Choroid plexus epithelial cell (primary cell): ENCODE data around the gene AKAP9.
A peak's percentile ranks its signal among the peaks of the same experiment; 100 is the strongest.
"Not testable (repeated sequence)": the region's sequence is repeated elsewhere in the genome, so short reads cannot be mapped to it uniquely, and the experiment has no call there.

Experiments used
- DNase-seq: peaks from one replicate; pipeline ENCODE4 v3.0.0-alpha.2; 2010; ENCODE audit warnings: low read depth
- H3K4me3 ChIP-seq: 2 replicates; pipeline ENCODE4 v1.5.1; 2011; ENCODE audit warnings: low read depth, mild to moderate bottlenecking, control low read depth, low read length, moderate library complexity
- CTCF ChIP-seq: conservative IDR thresholded peaks from 2 replicates; pipeline ENCODE4 v1.5.1; 2011; ENCODE audit warnings: low read depth, mild to moderate bottlenecking, control low read depth, inconsistent platforms, low read length, moderate library complexity

Gene AKAP9

GRCh38 chr7:91922857-91923256 is 17.8 kb upstream of the AKAP9 start:
- DNase-seq, result no peak
- no peak overlapping the region for H3K4me3 ChIP-seq
- TF ChIP-seq CTCF, result no peak

- no peak for TF ChIP-seq CTCF
- H3K4me3 ChIP-seq, result no peak overlapping the region
- DNase-seq, result no peak
Measured at GRCh38 chr7:91927912-91928311, 12.8 kb upstream of the AKAP9 start.

- no peak for TF ChIP-seq CTCF
- H3K4me3 ChIP-seq, result no peak overlapping the region
- no peak for DNase-seq
Measured at GRCh38 chr7:91929463-91929862, 11.2 kb upstream of the AKAP9 start.

- peak; percentile 38 for DNase-seq
- peak overlapping the region; percentile 94 for H3K4me3 ChIP-seq
- TF ChIP-seq CTCF, result no peak
Measured at GRCh38 chr7:91940171-91940570, 491 bp upstream of the AKAP9 start.

- TF ChIP-seq CTCF, result no peak
- peak; percentile 22 for DNase-seq
- H3K4me3 ChIP-seq, result peak overlapping the region; percentile 94
Measured at GRCh38 chr7:91941450-91941849, 788 bp downstream of the AKAP9 start.

GRCh38 chr7:91942312-91942711 is 1.6 kb downstream of the AKAP9 start:
- peak overlapping the region; percentile 94 for H3K4me3 ChIP-seq
- TF ChIP-seq CTCF, result no peak
- DNase-seq, result no peak

- DNase-seq, H3K4me3 ChIP-seq: not testable (repeated sequence)
Measured at GRCh38 chr7:91944970-91945369, 4.3 kb downstream of the AKAP9 start.

GRCh38 chr7:91945476-91945875 is 4.8 kb downstream of the AKAP9 start:
- peak; percentile 92 for DNase-seq
- H3K4me3 ChIP-seq, result no peak overlapping the region
- peak; percentile 58 for TF ChIP-seq CTCF
